B cell (primary cell): ENCODE results near the gene PAX2. TPM values are rescaled to one million over a fixed set of nuclear protein-coding genes. Genes with fewer than 3 reads are reported as not detected.

ENCODE experiments used
- ATAC-seq: fragments of 200-7000 bp; cut with Tn5 transposase; one replicate; pipeline ENCODE4 v1.10.0; 2021; ENCODE audit warnings: low read depth, mild to moderate bottlenecking, moderate number of reproducible peaks, moderate library complexity
- CTCF ChIA-PET: fragments of 350-600 bp; sonication (Branson Sonifier 250); formaldehyde crosslinking; loops from one replicate; lab custom pipeline; 2021; ENCODE audit warnings: antibody characterized with exemption, inconsistent platforms; lab: Charles Lee
- POLR2A ChIA-PET: fragments of 350-600 bp; sonication (Branson Sonifier 250); formaldehyde crosslinking; loops from one replicate; lab custom pipeline; 2021; ENCODE audit warnings: antibody characterized with exemption; lab: Charles Lee
- DNase-seq: peaks from one replicate; pipeline ENCODE4 v3.0.0; 2013
- H2AFZ ChIP-seq: 2 replicates; pipeline ENCODE4 v1.6.1; 2012; ENCODE audit warnings: mild to moderate bottlenecking, low read depth, low read length; ENCODE audit not compliant: insufficient read depth, poor library complexity, severe bottlenecking
- H3K27ac ChIP-seq, 2 donors: 1 replicate in 1 of 2; 2 replicates in 1 of 2; pipeline ENCODE4 v1.5.1; 2012 to 2013; ENCODE audit warnings: low read length in 2 of 2, mild to moderate bottlenecking in 2 of 2, moderate library complexity in 1 of 2
- H3K27me3 ChIP-seq, 4 experiments: fragments of 200-600 bp in 1 of 4; sonication (generic) in 1 of 4; replicated peaks in 1 of 4; 1 replicate in 2 of 4; 2 replicates in 2 of 4; pipeline versions ENCODE4 v1.6.1 to v1.7.0; 2013 to 2016; ENCODE audit warnings: low read length in 3 of 4, mild to moderate bottlenecking in 2 of 4, mixed read lengths in 1 of 4, moderate library complexity in 1 of 4; ENCODE audit not compliant: insufficient read depth in 4 of 4, control insufficient read depth in 3 of 4; ENCODE audit errors: control extremely low read depth in 1 of 4
- H3K36me3 ChIP-seq, 2 experiments: replicated peaks in 1 of 2; 1 replicate in 1 of 2; 2 replicates in 1 of 2; pipeline versions ENCODE4 v1.6.1 to v1.7.1; 2013; ENCODE audit warnings: low read length in 1 of 2; ENCODE audit not compliant: insufficient read depth in 2 of 2, control insufficient read depth in 1 of 2; ENCODE audit errors: control extremely low read depth in 1 of 2, extremely low read depth in 1 of 2
- H3K4me1 ChIP-seq, 2 donors: fragments of 200-600 bp in 1 of 2; sonication (generic) in 1 of 2; 1 replicate in 1 of 2; 2 replicates in 1 of 2; pipeline versions ENCODE4 v1.5.1 to v1.6.1; 2013 to 2017; ENCODE audit warnings: low read length in 2 of 2; ENCODE audit not compliant: control insufficient read depth in 2 of 2, insufficient read depth in 2 of 2
- H3K4me2 ChIP-seq: replicated peaks from 2 replicates; pipeline ENCODE3; 2012; ENCODE audit warnings: mild to moderate bottlenecking, low read depth, low read length; ENCODE audit not compliant: poor library complexity, severe bottlenecking
- H3K4me3 ChIP-seq, 5 experiments: fragments of 200-600 bp in 1 of 5; sonication (generic) in 1 of 5; 1 replicate in 3 of 5; 2 replicates in 2 of 5; pipeline versions ENCODE4 v1.5.1 to v1.7.0; 2011 to 2016; ENCODE audit warnings: low read length in 4 of 5, mild to moderate bottlenecking in 4 of 5, low read depth in 2 of 5, control low read depth in 1 of 5, moderate library complexity in 1 of 5; ENCODE audit not compliant: insufficient read depth in 1 of 5; ENCODE audit errors: control extremely low read depth in 1 of 5, extremely low read depth in 1 of 5
- H3K79me2 ChIP-seq: fragments of 200-600 bp; sonication (generic); one replicate; pipeline ENCODE4 v1.6.0; 2016; ENCODE audit warnings: low read length; ENCODE audit not compliant: control insufficient read depth, insufficient read depth
- H3K9ac ChIP-seq: fragments of 200-600 bp; sonication (generic); 2 replicates; pipeline ENCODE4 v1.6.1; 2017; ENCODE audit warnings: mild to moderate bottlenecking, low read length, moderate library complexity
- H3K9me3 ChIP-seq, 3 donors: one replicate each; pipeline versions ENCODE4 v1.6.1 to v1.7.1; 2013; ENCODE audit warnings: low read length in 2 of 3; ENCODE audit not compliant: control insufficient read depth in 2 of 3, insufficient read depth in 1 of 3; ENCODE audit errors: control extremely low read depth in 1 of 3
- H4K20me1 ChIP-seq: 2 replicates; pipeline ENCODE4 v1.6.0; 2012; ENCODE audit warnings: mild to moderate bottlenecking, low read length; ENCODE audit not compliant: insufficient read depth, control insufficient read depth, poor library complexity, severe bottlenecking
- H3K27ac Mint-ChIP-seq: one replicate; pipeline ENCODE4 v1.8.0; 2021; ENCODE audit warnings: mixed read lengths
- H3K27me3 Mint-ChIP-seq: one replicate; pipeline ENCODE4 v1.8.0; 2021; ENCODE audit warnings: mixed read lengths
- H3K4me1 Mint-ChIP-seq: one replicate; pipeline ENCODE4 v1.8.0; 2021; ENCODE audit warnings: mixed read lengths
- H3K4me3 Mint-ChIP-seq: one replicate; pipeline ENCODE4 v1.8.0; 2021; ENCODE audit warnings: mixed read lengths
- H3K9me3 Mint-ChIP-seq: one replicate; pipeline ENCODE4 v1.8.0; 2022; ENCODE audit warnings: mixed read lengths; ENCODE audit not compliant: insufficient read depth
- CTCF ChIP-seq: fragments of 200-600 bp; IDR thresholded peaks from one replicate; pipeline ENCODE4 v1.8.0; 2022; ENCODE audit warnings: antibody characterized with exemption, mild to moderate bottlenecking
- EZH2 ChIP-seq: IDR thresholded peaks from 2 replicates; pipeline ENCODE4 v1.6.1; 2012; ENCODE audit warnings: borderline replicate concordance, low read depth, mild to moderate bottlenecking, moderate library complexity, low read length; ENCODE audit not compliant: insufficient read depth, poor library complexity, severe bottlenecking
- WGBS: methylation state at CpG from one replicate; pipeline ENCODE4 v1.1.5; 2013; ENCODE audit warnings: missing lambda C conversion rate; ENCODE audit not compliant: insufficient coverage; 5-methylcytosine and 5-hydroxymethylcytosine counted together
- intact Hi-C: fragments of 100-400 bp; cut with micrococcal nuclease; formaldehyde crosslinking; loops from one replicate; pipeline ENCODE4 v1.10.0; 2022
- polyA plus RNA-seq: library from polyadenylated mRNA; depleted of rRNA; stranded (reverse); fragments of >200 nt; gene quantifications from 2 replicates; pipeline ENCODE4 v1.2.3, GENCODE V29; 2012
- total RNA-seq, 2 donors: library from RNA; stranded (reverse); fragments of 120-200 nt in 1 of 2; gene quantifications; 1 replicate in 1 of 2; 2 replicates in 1 of 2; pipeline versions ENCODE4 v1.2.3 to v1.2.4, GENCODE V29; 2013 to 2022

PAX2 gene
- total and polyA plus RNA-seq, 2 donors (not counting 1 experiment from before 2014, with no cell fraction given), result 0.12 TPM; not detected in 1

GRCh38 chr10:100747456-100748230 lies 2.3 kb downstream of the PAX2 start:
- H3K4me1 Mint-ChIP-seq, result peaks cover 44% of the 10 kb centered on the region
- Histone ChIP-seq H3K36me3 (no peaks in the 10 kb centered on the region), H3K9me3 (peaks cover 0 to 26% (median 0%) of the 10 kb centered on the region in 3 donors), H3K9ac (no peak overlapping the region), H3K4me3 (peak overlapping the region in 3 of 5 experiments; percentile 8 to 36 (median 9)), H3K4me2 (peak overlapping the region; percentile 66), H3K4me1 (peaks cover 53 to 64% of the 10 kb centered on the region in 2 donors), H2AFZ (peak overlapping the region; percentile 28), H3K27ac (no peak overlapping the region), H3K27me3 (peaks cover 0 to 92% (median 60%) of the 10 kb centered on the region in 4 experiments), H3K79me2 (no peaks in the 10 kb centered on the region), H4K20me1 (no peaks in the 10 kb centered on the region)
- H3K27me3 Mint-ChIP-seq, result peaks cover 70% of the 10 kb centered on the region
- 4% methylated on average over 51 of the region's 57 CpGs for WGBS
- no peak for TF ChIP-seq EZH2
- TF ChIP-seq CTCF, result no peak
- intact Hi-C loops, result loop anchor here (5.0 to 10.0 kb wide), 3 partner anchors 80 to 477 kb away; partner anchors contain the start of genes LBX1 and TLX1
- peak overlapping the region; percentile 51 for H3K4me3 Mint-ChIP-seq
- ChIA-PET CTCF (no interaction called here), POLR2A (no interaction called here)
- no peaks in the 10 kb centered on the region for H3K9me3 Mint-ChIP-seq
- peak; percentile 43 for DNase-seq
- H3K27ac Mint-ChIP-seq, result no peak overlapping the region
- ATAC-seq, result no peak
